A673 (cell line): ENCODE measurements around the gene TMEM150A. TPM values are rescaled to one million over a fixed set of nuclear protein-coding genes. Genes with fewer than 3 reads are reported as not detected.
A peak's percentile ranks its signal among the peaks of the same experiment; 100 is the strongest.
"Not testable (repeated sequence)": the region's sequence is repeated elsewhere in the genome, so short reads cannot be mapped to it uniquely, and the experiment has no call there.

Experiments
- BruUV-seq: library from RNA; stranded (reverse); fragments of 400-500 nt; replicated peaks from 2 replicates; lab custom pipeline; 2021; lab: Mats Ljungman, UMichigan
- CTCF ChIA-PET: fragments of 300-600 bp; sonication (Branson Sonifier 250); formaldehyde crosslinking; loops from one replicate; lab custom pipeline; 2022; ENCODE audit warnings: antibody characterized with exemption; lab: Charles Lee
- POLR2A ChIA-PET: fragments of 300-600 bp; sonication (Branson Sonifier 250); formaldehyde crosslinking; loops from one replicate; lab custom pipeline; 2022; ENCODE audit warnings: antibody characterized with exemption; ENCODE audit not compliant: low non-redundant PET; lab: Charles Lee
- DNase-seq: peaks from one replicate; pipeline ENCODE4 v3.0.0-alpha.2; 2015; ENCODE audit warnings: low spot score
- H3K27ac ChIP-seq: fragments of 200-600 bp; sonication (generic); 2 replicates; pipeline ENCODE4 v1.5.1; 2016; ENCODE audit warnings: mixed run types, low read depth, mild to moderate bottlenecking, mixed read lengths, antibody characterized with exemption, low read length; ENCODE audit not compliant: poor library complexity, severe bottlenecking
- H3K27me3 ChIP-seq: fragments of 200-600 bp; sonication (generic); replicated peaks from 2 replicates; pipeline ENCODE4 v1.6.1; 2017; ENCODE audit warnings: mixed run types, low read depth, mild to moderate bottlenecking, mixed read lengths, antibody characterized with exemption, low read length; ENCODE audit not compliant: insufficient read depth, poor library complexity
- H3K36me3 ChIP-seq: fragments of 200-600 bp; sonication (generic); 2 replicates; pipeline ENCODE4 v1.6.1; 2016; ENCODE audit warnings: mixed run types, mild to moderate bottlenecking, mixed read lengths, antibody characterized with exemption, low read length; ENCODE audit not compliant: insufficient read depth, poor library complexity, severe bottlenecking
- H3K4me1 ChIP-seq: fragments of 200-600 bp; sonication (generic); 2 replicates; pipeline ENCODE4 v1.6.1; 2017; ENCODE audit warnings: mixed run types, mild to moderate bottlenecking, mixed read lengths, antibody characterized with exemption, low read length; ENCODE audit not compliant: insufficient read depth, poor library complexity, severe bottlenecking
- H3K4me3 ChIP-seq: fragments of 200-600 bp; sonication (generic); 2 replicates; pipeline ENCODE4 v1.5.1; 2016; ENCODE audit warnings: low read depth, mixed run types, mild to moderate bottlenecking, mixed read lengths, low read length; ENCODE audit not compliant: poor library complexity, severe bottlenecking
- H3K9me3 ChIP-seq: fragments of 200-600 bp; sonication (generic); 2 replicates; pipeline ENCODE4 v1.6.1; 2016; ENCODE audit warnings: mixed run types, low read depth, mild to moderate bottlenecking, mixed read lengths, antibody characterized with exemption, low read length; ENCODE audit not compliant: poor library complexity, severe bottlenecking
- EZH2 ChIP-seq: fragments of 200-600 bp; sonication (generic); IDR thresholded peaks from 2 replicates; pipeline ENCODE4 v1.6.1; 2017; ENCODE audit warnings: borderline replicate concordance, low read depth, mild to moderate bottlenecking, mixed read lengths, antibody characterized with exemption, low read length; ENCODE audit not compliant: poor library complexity, severe bottlenecking
- intact Hi-C: fragments of 100-400 bp; cut with micrococcal nuclease; formaldehyde crosslinking; loops from one replicate; pipeline ENCODE4 v1.10.0; 2022; ENCODE audit not compliant: unreplicated experiment
- total RNA-seq: library from RNA; stranded (reverse); gene quantifications from 2 replicates; pipeline ENCODE4 v1.2.3, GENCODE V29; 2021
- TF ChIP-seq, protein P1 (sequence below): fragments of 300-800, 200-600 bp; sonication (generic); conservative IDR thresholded peaks from 2 replicates; pipeline ENCODE4 v1.5.1; 2017; ENCODE audit warnings: low read depth, mild to moderate bottlenecking, antibody characterized with exemption, low read length, moderate library complexity, mixed read lengths

Gene TMEM150A
- total RNA-seq, 1 experiment from 2014 or later, result 6.6 TPM

GRCh38 chr2:85560812-85561279 lies 41.7 kb downstream of the TMEM150A start:
- BruUV-seq, result no TSS peak
- Histone ChIP-seq H3K9me3 (no peaks in the 10 kb centered on the region), H3K4me1 (peaks cover 15% of the 10 kb centered on the region), H3K27me3 (no peaks in the 10 kb centered on the region), H3K4me3 (peak overlapping the region; percentile 63), H3K27ac (peak overlapping the region; percentile 79), H3K36me3 (peaks cover 17% of the 10 kb centered on the region)
- ChIA-PET POLR2A (interaction anchor here (0.7 to 0.8 kb wide), 4 partner anchors 12 to 147 kb away, joined by 5 to 7 read pairs (median 6); partner anchors contain the start of gene RNF181), CTCF (interaction anchor here (0.6 to 2.0 kb wide), 2 partner anchors 9 to 812 kb away, joined by 3 to 10 read pairs; no protein-coding TSS in a partner anchor)
- DNase-seq, result no peak
- intact Hi-C loops, result no loop called here
- TF ChIP-seq EZH2, result no peak
- TF ChIP-seq, protein P1, sequence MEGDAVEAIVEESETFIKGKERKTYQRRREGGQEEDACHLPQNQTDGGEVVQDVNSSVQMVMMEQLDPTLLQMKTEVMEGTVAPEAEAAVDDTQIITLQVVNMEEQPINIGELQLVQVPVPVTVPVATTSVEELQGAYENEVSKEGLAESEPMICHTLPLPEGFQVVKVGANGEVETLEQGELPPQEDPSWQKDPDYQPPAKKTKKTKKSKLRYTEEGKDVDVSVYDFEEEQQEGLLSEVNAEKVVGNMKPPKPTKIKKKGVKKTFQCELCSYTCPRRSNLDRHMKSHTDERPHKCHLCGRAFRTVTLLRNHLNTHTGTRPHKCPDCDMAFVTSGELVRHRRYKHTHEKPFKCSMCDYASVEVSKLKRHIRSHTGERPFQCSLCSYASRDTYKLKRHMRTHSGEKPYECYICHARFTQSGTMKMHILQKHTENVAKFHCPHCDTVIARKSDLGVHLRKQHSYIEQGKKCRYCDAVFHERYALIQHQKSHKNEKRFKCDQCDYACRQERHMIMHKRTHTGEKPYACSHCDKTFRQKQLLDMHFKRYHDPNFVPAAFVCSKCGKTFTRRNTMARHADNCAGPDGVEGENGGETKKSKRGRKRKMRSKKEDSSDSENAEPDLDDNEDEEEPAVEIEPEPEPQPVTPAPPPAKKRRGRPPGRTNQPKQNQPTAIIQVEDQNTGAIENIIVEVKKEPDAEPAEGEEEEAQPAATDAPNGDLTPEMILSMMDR, result no peak

GRCh38 chr2:85560403-85560726 lies 42.1 kb downstream of the TMEM150A start:
- peak overlapping the region; percentile 79 for H3K27ac ChIP-seq
- H3K36me3 ChIP-seq, result peaks cover 21% of the 10 kb centered on the region
- H3K9me3 ChIP-seq, H3K27me3 ChIP-seq, intact Hi-C loops, BruUV-seq, DNase-seq: not testable (repeated sequence)
- CTCF ChIA-PET, result interaction anchor here (2.0 kb wide), 1 partner anchor 8 kb away, joined by 10 read pairs; no protein-coding TSS in a partner anchor
- POLR2A ChIA-PET, result interaction anchor here (0.7 kb wide), 3 partner anchors 35 to 146 kb away, joined by 5 to 7 read pairs (median 7); partner anchors contain the start of gene RNF181
- peak overlapping the region; percentile 63 for H3K4me3 ChIP-seq
- H3K4me1 ChIP-seq, result peaks cover 15% of the 10 kb centered on the region

DNA sequence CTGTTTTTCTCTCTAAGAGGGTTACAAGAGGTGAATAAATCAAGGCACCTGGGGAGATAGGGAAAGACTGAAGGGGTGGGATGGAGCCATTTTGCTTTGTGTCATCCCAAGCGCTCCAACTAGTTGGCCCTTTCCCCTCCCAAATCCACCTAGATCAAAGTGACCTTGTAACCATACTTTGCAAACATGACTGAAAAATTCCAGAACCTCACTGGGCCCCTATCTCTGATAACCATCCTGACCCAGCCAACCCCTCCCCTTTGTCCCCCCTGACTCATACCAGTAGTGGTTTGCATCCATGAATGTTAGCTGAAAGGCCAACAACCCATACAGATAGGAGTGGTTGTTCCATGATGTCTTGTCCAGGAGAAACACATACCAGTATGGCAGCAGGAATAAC lies 44.3 kb downstream of the TMEM150A start:
- Histone ChIP-seq H3K27ac (no peak overlapping the region), H3K4me3 (no peak overlapping the region), H3K36me3 (peaks cover 34% of the 10 kb centered on the region), H3K27me3 (no peaks in the 10 kb centered on the region), H3K9me3 (no peaks in the 10 kb centered on the region), H3K4me1 (peaks cover 15% of the 10 kb centered on the region)
- no peak for DNase-seq
- no TSS peak for BruUV-seq
- ChIA-PET CTCF (no interaction called here), POLR2A (no interaction called here)
- TF ChIP-seq, protein P1, result no peak
- TF ChIP-seq EZH2, result no peak
- intact Hi-C loops, result loop anchor here (10.0 kb wide), 1 partner anchor 493 kb away; no protein-coding TSS in a partner anchor

- H3K36me3 ChIP-seq, result peaks cover 42% of the 10 kb centered on the region
- no peak overlapping the region for H3K27ac ChIP-seq
- BruUV-seq, result no TSS peak
- ChIA-PET POLR2A (no interaction called here), CTCF (no interaction called here)
- H3K4me3 ChIP-seq, result no peak overlapping the region
- H3K4me1 ChIP-seq, result peaks cover 11% of the 10 kb centered on the region
- intact Hi-C loops, result loop anchor here (10.0 kb wide), 1 partner anchor 492 kb away; no protein-coding TSS in a partner anchor
- DNase-seq, result no peak
- TF ChIP-seq, protein P1, result no peak
- no peak for TF ChIP-seq EZH2
- no peaks in the 10 kb centered on the region for H3K9me3 ChIP-seq
- no peaks in the 10 kb centered on the region for H3K27me3 ChIP-seq
Observed at GRCh38 chr2:85557130-85557529, 45.4 kb downstream of the TMEM150A start.
